Measurements from ENCODE around the gene DGCR6L. TPM values are rescaled to one million over a fixed set of nuclear protein-coding genes. Genes with fewer than 3 reads are reported as not detected.
"Not testable (repeated sequence)": the region's sequence is repeated elsewhere in the genome, so short reads cannot be mapped to it uniquely, and the experiment has no call there.

The DGCR6L gene
- polyA plus RNA-seq, 2 of the 4 experiments (the other 2 are of a cell fraction) = 17.9 to 26.1 TPM

- CTCF ChIA-PET = no interaction called here
- Histone ChIP-seq H3K4me2 (no peak overlapping the region), H3K4me1 (no peaks in the 10 kb centered on the region), H3K27ac (no peak overlapping the region), H3K4me3 (no peak overlapping the region), H3K9me3 (no peaks in the 10 kb centered on the region)
- TF ChIP-seq NPAS2 (CRISPR knock-in tag; IDR thresholded peaks at IDR 0.05; ENCODE audit: borderline replicate concordance) (no peak), CHD2 (IDR thresholded peaks at IDR 0.05; ENCODE audit: low read length, partially characterized antibody) (no peak), CHD4 (IDR thresholded peaks at IDR 0.05; ENCODE audit: borderline replicate concordance) (peak; percentile 96; the same call in 1 of the 2 replicates), FOSL2 (IDR thresholded peaks at IDR 0.05) (no peak), FOSL2 (CRISPR knock-in tag; IDR thresholded peaks at IDR 0.05) (no peak)
- DNase-seq (ENCODE audit: low read depth in 1 of 2, low spot score in 1 of 2) = no peak
- no peak for ATAC-seq
- 88% methylated on average over 81 of the region's 81 CpGs for WGBS (ENCODE audit: missing lambda C conversion rate)
- POLR2A ChIA-PET = no interaction called here
- FAIRE-seq = no peak
These were observed 34.5 kb upstream of the DGCR6L start for GRCh38 chr22:20354238-20354975.

GRCh38 chr22:20352536-20352935 lies 32.7 kb upstream of the DGCR6L start:
- POLR2A ChIA-PET; CTCF ChIA-PET; H3K4me3 ChIP-seq; H3K9me3 ChIP-seq; H3K4me1 ChIP-seq; ATAC-seq; H3K27ac ChIP-seq; DNase-seq (ENCODE audit: low read depth in 1 of 2, low spot score in 1 of 2); FAIRE-seq; H3K4me2 ChIP-seq: not testable (repeated sequence)
- 36% methylated on average over 2 of the region's 6 CpGs for WGBS (ENCODE audit: missing lambda C conversion rate)

GRCh38 chr22:20346553-20346952 lies 26.7 kb upstream of the DGCR6L start:
- CTCF ChIA-PET, ATAC-seq: not testable (repeated sequence)

GRCh38 chr22:20338291-20338690 lies 18.4 kb upstream of the DGCR6L start:
- ATAC-seq; DNase-seq (ENCODE audit: low read depth in 1 of 2, low spot score in 1 of 2); H3K4me1 ChIP-seq; H3K9me3 ChIP-seq; CTCF ChIA-PET; FAIRE-seq; H3K4me2 ChIP-seq; H3K27ac ChIP-seq; POLR2A ChIA-PET; H3K4me3 ChIP-seq: not testable (repeated sequence)
- 67% methylated on average over 2 of the region's 2 CpGs for WGBS (ENCODE audit: missing lambda C conversion rate)

More at GRCh38 chr22:20346553-20346952, 26.7 kb upstream of the DGCR6L start:
- H3K27ac ChIP-seq; H3K4me3 ChIP-seq; POLR2A ChIA-PET; FAIRE-seq; DNase-seq (ENCODE audit: low read depth in 1 of 2, low spot score in 1 of 2); H3K9me3 ChIP-seq; H3K4me2 ChIP-seq; H3K4me1 ChIP-seq: not testable (repeated sequence)
- WGBS (ENCODE audit: missing lambda C conversion rate) = 80% methylated on average over 1 of the region's 7 CpGs

GRCh38 chr22:20337807-20338206 lies 17.9 kb upstream of the DGCR6L start:
- H3K4me1 ChIP-seq; CTCF ChIA-PET; ATAC-seq; DNase-seq (ENCODE audit: low read depth in 1 of 2, low spot score in 1 of 2); POLR2A ChIA-PET; H3K9me3 ChIP-seq; FAIRE-seq; H3K4me3 ChIP-seq; H3K27ac ChIP-seq; H3K4me2 ChIP-seq: not testable (repeated sequence)
- WGBS (ENCODE audit: missing lambda C conversion rate) = 19% methylated on average over 3 of the region's 3 CpGs

- DNase-seq (ENCODE audit: low read depth in 1 of 2, low spot score in 1 of 2); H3K4me3 ChIP-seq; FAIRE-seq; H3K4me2 ChIP-seq; H3K9me3 ChIP-seq; ATAC-seq; CTCF ChIA-PET; POLR2A ChIA-PET; H3K4me1 ChIP-seq; H3K27ac ChIP-seq: not testable (repeated sequence)
- WGBS (ENCODE audit: missing lambda C conversion rate) = 24% methylated on average over 1 of the region's 1 CpG
These were observed 16.7 kb upstream of the DGCR6L start for GRCh38 chr22:20336561-20336960.

- H3K27ac ChIP-seq; DNase-seq (ENCODE audit: low read depth in 1 of 2, low spot score in 1 of 2); H3K9me3 ChIP-seq; CTCF ChIA-PET; FAIRE-seq; H3K4me1 ChIP-seq; ATAC-seq; H3K4me3 ChIP-seq: not testable (repeated sequence)
- POLR2A ChIA-PET = interaction anchor here (0.7 kb wide), 1 partner anchor 9 kb away, joined by 6 read pairs; the partner anchor contains the start of gene DGCR6L
- 16% methylated on average over 5 of the region's 5 CpGs for WGBS (ENCODE audit: missing lambda C conversion rate)
- peak overlapping the region; percentile 45; the same call in 2 of the 3 replicates for H3K4me2 ChIP-seq
These were observed 8.7 kb upstream of the DGCR6L start for GRCh38 chr22:20328569-20328930.

- H3K27ac ChIP-seq; FAIRE-seq; CTCF ChIA-PET; ATAC-seq; H3K9me3 ChIP-seq; DNase-seq (ENCODE audit: low read depth in 1 of 2, low spot score in 1 of 2); H3K4me1 ChIP-seq; POLR2A ChIA-PET; H3K4me2 ChIP-seq; H3K4me3 ChIP-seq: not testable (repeated sequence)
- WGBS (ENCODE audit: missing lambda C conversion rate) = no CpG with 5 or more reads among the region's 1 CpG
These were observed 6.1 kb upstream of the DGCR6L start for GRCh38 chr22:20325996-20326395.
